Activated CD4-positive, alpha-beta T cell treated with anti-CD3 and anti-CD28 coated beads for 36 hours (primary cell): ENCODE data around the gene ATOSB. TPM values are rescaled to one million over a fixed set of nuclear protein-coding genes. Genes with fewer than 3 reads are reported as not detected.
"Not testable (repeated sequence)": the region's sequence is repeated elsewhere in the genome, so short reads cannot be mapped to it uniquely, and the experiment has no call there.

Experiments used
- ATAC-seq: fragments of 200-7000 bp; cut with Tn5 transposase; one replicate; pipeline ENCODE4 v1.10.0; 2021; ENCODE audit warnings: mild to moderate bottlenecking, moderate library complexity
- CTCF ChIA-PET: fragments of 350-600 bp; sonication (Branson Sonifier 250); formaldehyde crosslinking; loops from one replicate; lab custom pipeline; 2021; ENCODE audit warnings: antibody characterized with exemption; lab: Charles Lee
- POLR2A ChIA-PET: fragments of 350-600 bp; sonication (Branson Sonifier 250); formaldehyde crosslinking; loops from one replicate; lab custom pipeline; 2021; ENCODE audit warnings: antibody characterized with exemption, inconsistent platforms; lab: Charles Lee
- DNase-seq: peaks from one replicate; pipeline ENCODE4 v3.0.0-alpha.2; 2020
- H3K27ac Mint-ChIP-seq: one replicate; pipeline ENCODE4 v1.8.0; 2021; ENCODE audit warnings: mixed read lengths
- H3K27me3 Mint-ChIP-seq: one replicate; pipeline ENCODE4 v1.8.0; 2021; ENCODE audit warnings: mixed read lengths
- H3K36me3 Mint-ChIP-seq: one replicate; pipeline ENCODE4 v1.8.0; 2021; ENCODE audit warnings: low read depth, mixed read lengths
- H3K4me1 Mint-ChIP-seq: one replicate; pipeline ENCODE4 v1.8.0; 2021; ENCODE audit warnings: mixed read lengths
- H3K4me3 Mint-ChIP-seq: one replicate; pipeline ENCODE4 v1.8.0; 2021; ENCODE audit warnings: mild to moderate bottlenecking, moderate library complexity, mixed read lengths
- H3K9me3 Mint-ChIP-seq: one replicate; pipeline ENCODE4 v1.8.0; 2021; ENCODE audit warnings: low read depth, mixed read lengths
- intact Hi-C, 2 experiments: fragments of 100-400 bp; cut with DNase I in 1 of 2; cut with micrococcal nuclease in 1 of 2; formaldehyde crosslinking; loops; one replicate each; pipeline versions ENCODE4 v1.14.2 to v1.15.1; 2022 to 2024; cut with DNase I, micrococcal nuclease
- total RNA-seq, 2 experiments: library from RNA; stranded (reverse); gene quantifications; one replicate each; pipeline ENCODE4 v1.2.3, GENCODE V29; 2021

Gene ATOSB
- 1 to 10 TPM; 5.7 to 6.4 TPM for total RNA-seq

GRCh38 chr9:35115680-35116538 is at the start of gene ATOSB:
TSS of gene ATOSB (minus strand) at chr9:35115862. CDS start at chr9:35108274, 7,588 bp downstream.
- Mint-ChIP-seq H3K4me3 (peak within 1 kb of the TSS; percentile 77), H3K9me3 (no peaks in the 10 kb centered on the region), H3K36me3 (no peaks in the 10 kb centered on the region), H3K4me1 (peaks cover 51% of the 10 kb centered on the region), H3K27me3 (no peaks in the 10 kb centered on the region), H3K27ac (peak within 1 kb of the TSS; percentile 87)
- ATAC-seq = peak; percentile 64
- peak; percentile 96 for DNase-seq
- intact Hi-C loops = loop anchor here (1.0 to 10.0 kb wide), 25 partner anchors 13 to 1079 kb away; partner anchors contain the start of genes HINT2 (in 2 of the 2), STOML2 (in 2 of the 2), CCDC107 (in 1 of the 2) and CLTA (in 1 of the 2)
- ChIA-PET CTCF (interaction anchor here (0.5 to 3.6 kb wide), 8 partner anchors 12 to 438 kb away, joined by 3 to 16 read pairs (median 4); partner anchors contain the start of genes STOML2 and UNC13B), POLR2A (interaction anchor here (1.5 to 2.9 kb wide), 3 partner anchors 13 to 469 kb away, joined by 3 to 18 read pairs (median 5); partner anchors contain the start of genes FANCG, GALT and STOML2)

- no peaks in the 10 kb centered on the region for H3K9me3 Mint-ChIP-seq
- ATAC-seq (no peak), DNase-seq (no peak)
- peaks cover 10% of the 10 kb centered on the region for H3K4me1 Mint-ChIP-seq
- H3K27ac Mint-ChIP-seq = no peak overlapping the region
- H3K4me3 Mint-ChIP-seq = no peak overlapping the region
- intact Hi-C loops = loop anchor here (5.0 kb wide), 2 partner anchors 47 to 568 kb away; partner anchors contain the start of genes ATOSB (in 1 of the 2), CREB3 (in 1 of the 2) and TLN1 (in 1 of the 2)
- ChIA-PET CTCF (no interaction called here), POLR2A (no interaction called here)
- H3K27me3 Mint-ChIP-seq = no peaks in the 10 kb centered on the region
- H3K36me3 Mint-ChIP-seq = no peaks in the 10 kb centered on the region
Measured at GRCh38 chr9:35164711-35165110, 49.0 kb upstream of the ATOSB start.

GRCh38 chr9:35163413-35163812 is 47.8 kb upstream of the ATOSB start:
- intact Hi-C loops = loop anchor here (5.0 kb wide), 2 partner anchors 46 to 569 kb away; partner anchors contain the start of genes ATOSB (in 1 of the 2), CREB3 (in 1 of the 2) and TLN1 (in 1 of the 2)
- Mint-ChIP-seq H3K4me3 (no peak overlapping the region), H3K27me3 (no peaks in the 10 kb centered on the region), H3K36me3 (no peaks in the 10 kb centered on the region), H3K9me3 (no peaks in the 10 kb centered on the region), H3K27ac (no peak overlapping the region), H3K4me1 (peaks cover 19% of the 10 kb centered on the region)
- no peak for ATAC-seq
- CTCF ChIA-PET = no interaction called here
- DNase-seq = no peak
- POLR2A ChIA-PET = no interaction called here

GRCh38 chr9:35162605-35163315 is 47.1 kb upstream of the ATOSB start:
- H3K36me3 Mint-ChIP-seq = no peaks in the 10 kb centered on the region
- ChIA-PET CTCF (interaction anchor here (0.6 to 2.5 kb wide), 6 partner anchors 14 to 314 kb away, joined by 3 to 10 read pairs (median 4); partner anchors contain the start of gene ATOSB), POLR2A (interaction anchor here (0.7 kb wide), 1 partner anchor 49 kb away, joined by 3 read pairs; no protein-coding TSS in a partner anchor)
- no peaks in the 10 kb centered on the region for H3K9me3 Mint-ChIP-seq
- peaks cover 22% of the 10 kb centered on the region for H3K4me1 Mint-ChIP-seq
- peak overlapping the region; percentile 4 for H3K27ac Mint-ChIP-seq
- H3K27me3 Mint-ChIP-seq = no peaks in the 10 kb centered on the region
- ATAC-seq = no peak
- H3K4me3 Mint-ChIP-seq = peak overlapping the region; percentile 84
- intact Hi-C loops = loop anchor here (5.0 kb wide), 2 partner anchors 45 to 570 kb away; partner anchors contain the start of genes ATOSB (in 1 of the 2), CREB3 (in 1 of the 2) and TLN1 (in 1 of the 2)
- DNase-seq = no peak

- ChIA-PET POLR2A (interaction anchor here (0.7 kb wide), 1 partner anchor 48 kb away, joined by 3 read pairs; no protein-coding TSS in a partner anchor), CTCF (interaction anchor here (0.6 to 2.5 kb wide), 8 partner anchors 14 to 443 kb away, joined by 3 to 10 read pairs (median 4); partner anchors contain the start of genes ATOSB and TESK1)
- H3K27me3 Mint-ChIP-seq = no peaks in the 10 kb centered on the region
- H3K9me3 Mint-ChIP-seq = no peaks in the 10 kb centered on the region
- H3K27ac Mint-ChIP-seq = peak within 1 kb of the TSS; percentile 4
- intact Hi-C loops = loop anchor here (1.0 to 5.0 kb wide), 5 partner anchors 45 to 570 kb away; partner anchors contain the start of genes ATOSB (in 1 of the 2), CCDC107 (in 1 of the 2), CREB3 (in 1 of the 2) and RMRP (in 1 of the 2)
- H3K4me3 Mint-ChIP-seq = peak within 1 kb of the TSS; percentile 84
- H3K36me3 Mint-ChIP-seq = no peaks in the 10 kb centered on the region
- ATAC-seq (peak; percentile 93), DNase-seq (peak; percentile 85)
- peaks cover 22% of the 10 kb centered on the region for H3K4me1 Mint-ChIP-seq
Measured at GRCh38 chr9:35161713-35162604, 46.3 kb upstream of the ATOSB start, which contains the start of gene UNC13B. TSS of gene UNC13B (plus strand) at chr9:35162009. CDS start at chr9:35162284, 275 bp downstream.

- ChIA-PET POLR2A (no interaction called here), CTCF (interaction anchor here (0.6 kb wide), 1 partner anchor 397 kb away, joined by 3 read pairs; no protein-coding TSS in a partner anchor)
- H3K36me3 Mint-ChIP-seq = no peaks in the 10 kb centered on the region
- peak; percentile 8 for DNase-seq
- H3K27me3 Mint-ChIP-seq = no peaks in the 10 kb centered on the region
- H3K4me1 Mint-ChIP-seq = peaks cover 22% of the 10 kb centered on the region
- H3K27ac Mint-ChIP-seq = no peak overlapping the region
- intact Hi-C loops = no loop called here
- no peak for ATAC-seq
- no peaks in the 10 kb centered on the region for H3K9me3 Mint-ChIP-seq
- H3K4me3 Mint-ChIP-seq = no peak overlapping the region
Measured at GRCh38 chr9:35158501-35159280, 43.0 kb upstream of the ATOSB start.

- H3K4me1 Mint-ChIP-seq = peaks cover 22% of the 10 kb centered on the region
- ATAC-seq, H3K27me3 Mint-ChIP-seq, H3K9me3 Mint-ChIP-seq, H3K4me3 Mint-ChIP-seq, intact Hi-C loops, DNase-seq, POLR2A ChIA-PET, H3K27ac Mint-ChIP-seq, H3K36me3 Mint-ChIP-seq: not testable (repeated sequence)
- CTCF ChIA-PET = interaction anchor here (0.6 to 0.8 kb wide), 3 partner anchors 398 to 556 kb away, joined by 3 read pairs; no protein-coding TSS in a partner anchor
Measured at GRCh38 chr9:35157836-35158235, 42.2 kb upstream of the ATOSB start.

- Mint-ChIP-seq H3K9me3 (no peaks in the 10 kb centered on the region), H3K36me3 (no peaks in the 10 kb centered on the region), H3K4me1 (peaks cover 17% of the 10 kb centered on the region), H3K27me3 (no peaks in the 10 kb centered on the region), H3K4me3 (no peak overlapping the region), H3K27ac (no peak overlapping the region)
- ChIA-PET CTCF (interaction anchor here (0.6 to 0.8 kb wide), 2 partner anchors 10 to 557 kb away, joined by 3 read pairs; no protein-coding TSS in a partner anchor), POLR2A (no interaction called here)
- intact Hi-C loops = no loop called here
- DNase-seq (no peak), ATAC-seq (no peak)
Measured at GRCh38 chr9:35156781-35157180, 41.1 kb upstream of the ATOSB start.

GRCh38 chr9:35152926-35153325 is 37.3 kb upstream of the ATOSB start:
- intact Hi-C loops = no loop called here
- Mint-ChIP-seq H3K27me3 (no peaks in the 10 kb centered on the region), H3K4me3 (no peak overlapping the region), H3K27ac (no peak overlapping the region), H3K9me3 (peaks cover 17% of the 10 kb centered on the region), H3K36me3 (peaks cover 8% of the 10 kb centered on the region), H3K4me1 (no peaks in the 10 kb centered on the region)
- DNase-seq (no peak), ATAC-seq (no peak)
- POLR2A ChIA-PET = no interaction called here
- CTCF ChIA-PET = interaction anchor here (0.6 to 0.9 kb wide), 2 partner anchors 60 to 103 kb away, joined by 3 to 4 read pairs; no protein-coding TSS in a partner anchor
